Measurements from ENCODE around the gene SHISAL2A.
A peak's percentile ranks its signal among the peaks of the same experiment; 100 is the strongest.
"Not testable (repeated sequence)": the region's sequence is repeated elsewhere in the genome, so short reads cannot be mapped to it uniquely, and the experiment has no call there.

The SHISAL2A gene

DNA sequence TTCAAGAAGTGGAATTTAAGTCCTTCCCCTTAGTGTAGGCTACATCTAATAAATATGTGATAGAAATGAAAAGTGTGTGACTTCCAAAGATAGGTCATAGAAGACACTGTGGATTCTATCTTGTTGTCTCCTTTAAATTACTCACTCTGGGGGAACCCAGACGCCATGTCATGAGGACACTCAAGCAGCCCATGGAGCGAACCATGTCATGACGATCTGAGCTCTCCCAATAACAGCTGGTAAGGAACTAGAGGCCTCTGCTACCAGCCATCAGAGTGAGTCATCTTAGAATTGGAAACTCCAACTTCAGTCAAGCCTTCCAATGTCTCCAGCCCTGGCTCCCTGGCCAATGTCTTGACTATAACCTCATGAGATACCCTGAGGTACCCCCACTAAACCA, 58.9 kb downstream of the SHISAL2A start:
- no peak for DNase-seq

DNA sequence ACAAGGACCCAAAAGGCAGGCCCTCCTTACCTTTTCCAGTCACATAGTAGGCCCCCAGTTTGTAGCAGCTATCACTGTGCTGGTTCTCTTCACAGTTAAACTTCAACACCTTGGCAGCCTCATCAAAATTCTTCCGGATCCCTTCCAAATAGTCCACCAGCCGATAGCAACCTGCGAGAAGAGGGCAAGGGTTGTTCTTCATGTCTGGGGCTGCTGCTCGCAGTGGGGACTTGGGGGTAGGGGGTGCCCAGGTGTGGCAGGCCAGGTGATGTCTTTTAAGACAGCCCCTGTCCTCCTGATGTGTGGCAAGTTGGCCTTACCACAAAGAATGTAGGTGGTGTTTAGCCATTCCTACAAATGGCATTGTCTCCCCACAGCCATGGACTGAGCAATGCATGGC, 59.7 kb downstream of the SHISAL2A start:
- no peak for DNase-seq

DNA sequence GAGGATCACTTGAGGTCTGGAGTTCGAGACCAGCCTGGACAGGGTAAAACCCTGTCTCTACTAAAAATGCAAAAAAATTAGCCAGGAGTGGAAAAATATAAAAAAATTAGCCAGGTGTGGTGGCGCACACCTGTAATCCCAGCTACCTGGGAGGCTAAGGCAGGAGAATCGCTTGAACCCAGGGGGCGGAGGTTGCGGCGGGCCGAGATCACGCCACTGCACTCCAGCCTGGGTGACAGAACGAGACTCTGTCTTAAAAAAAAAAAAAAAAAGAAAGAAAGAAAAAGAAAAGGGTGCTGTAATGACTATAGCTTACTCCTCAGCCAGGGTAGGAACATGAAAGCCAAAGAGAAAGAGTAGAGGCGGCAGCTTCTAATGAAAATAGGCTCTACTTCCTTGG, 60.4 kb downstream of the SHISAL2A start:
- DNase-seq = not testable (repeated sequence)

DNA sequence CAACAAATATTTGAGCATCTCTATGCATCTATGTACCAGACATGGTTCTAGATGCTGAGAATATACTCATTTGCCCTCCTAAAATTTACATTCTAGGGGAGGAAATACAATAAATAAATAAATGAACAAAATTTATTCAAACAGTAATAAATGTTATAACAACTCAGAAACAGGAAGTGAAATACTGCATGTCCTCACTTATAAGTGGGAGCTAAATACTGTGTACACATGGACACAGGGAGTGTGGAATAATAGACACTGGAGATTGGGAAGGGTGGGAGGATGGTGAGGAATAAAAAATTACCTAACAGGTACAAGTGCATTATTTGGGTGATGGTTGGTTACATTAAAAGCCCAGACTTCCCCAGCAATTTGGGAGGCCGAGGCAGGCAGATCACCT, 60.9 kb downstream of the SHISAL2A start:
- no peak for DNase-seq

DNA sequence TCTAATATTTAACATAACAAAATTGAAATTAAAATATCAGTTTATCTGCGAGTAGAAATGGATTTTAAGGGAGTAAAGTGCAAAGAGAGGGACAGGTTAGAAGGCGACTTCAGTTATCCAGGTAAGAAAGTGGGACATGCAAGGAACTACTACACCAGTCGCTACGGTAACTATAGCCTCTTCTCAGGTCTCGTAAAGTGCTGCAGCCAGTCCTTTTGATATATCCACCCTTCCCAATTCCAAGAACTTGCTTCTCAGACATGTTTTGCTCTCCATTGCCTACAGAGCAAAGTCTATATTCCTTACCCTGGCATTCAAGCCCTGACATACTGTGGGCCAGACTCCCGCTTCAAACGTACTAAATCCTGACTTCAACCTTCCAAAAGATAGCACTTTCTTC, 62.7 kb downstream of the SHISAL2A start:
- DNase-seq = no peak

DNA sequence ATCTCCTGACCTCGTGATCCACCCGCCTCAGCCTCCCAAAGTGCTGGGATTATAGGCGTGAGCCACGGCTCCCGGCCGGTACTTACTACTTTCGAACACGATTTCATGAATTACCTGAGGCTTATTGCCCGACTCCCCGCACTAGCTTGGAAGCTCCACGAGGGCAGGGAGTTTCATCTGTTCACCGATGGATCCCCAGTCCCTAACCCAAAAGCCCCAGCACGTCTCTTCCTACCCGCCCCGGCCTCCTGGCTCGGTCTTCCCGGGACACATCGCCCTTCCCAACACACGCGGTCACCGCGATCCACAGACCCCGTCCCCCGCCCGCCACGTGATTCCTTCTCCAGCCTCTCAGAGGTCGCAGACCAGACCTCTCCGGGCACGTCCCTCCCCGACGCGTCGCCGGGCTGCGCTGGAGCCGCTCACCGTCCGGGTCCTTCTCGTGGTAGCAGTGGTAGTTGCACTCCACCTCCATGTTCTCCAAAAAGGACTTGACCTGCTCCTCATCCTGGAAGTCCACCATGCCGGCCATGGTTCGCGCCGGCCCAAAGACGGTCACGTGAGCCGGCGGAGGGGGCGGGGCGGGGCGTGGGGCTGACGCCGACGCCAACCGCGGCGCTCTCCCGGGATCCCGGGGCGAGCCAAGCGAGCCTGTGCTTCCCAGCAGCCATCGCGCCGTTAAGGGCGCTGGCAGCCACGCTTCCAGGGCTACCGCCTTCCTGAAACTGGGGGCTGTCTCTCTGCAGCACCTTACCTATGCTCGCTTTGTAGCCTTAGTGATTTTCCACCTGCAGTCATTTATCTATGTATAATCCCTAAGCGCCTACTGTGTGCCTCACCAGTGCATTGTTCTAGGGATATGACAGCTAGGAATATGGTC, 65.1 kb downstream of the SHISAL2A start, which contains the start of gene COA7:
COA7 (minus strand) TSS at position 553 of the 880 bp plus-strand sequence; CDS start at position 532, 21 bp downstream.
- peak; percentile 43 to 50 for DNase-seq

DNA sequence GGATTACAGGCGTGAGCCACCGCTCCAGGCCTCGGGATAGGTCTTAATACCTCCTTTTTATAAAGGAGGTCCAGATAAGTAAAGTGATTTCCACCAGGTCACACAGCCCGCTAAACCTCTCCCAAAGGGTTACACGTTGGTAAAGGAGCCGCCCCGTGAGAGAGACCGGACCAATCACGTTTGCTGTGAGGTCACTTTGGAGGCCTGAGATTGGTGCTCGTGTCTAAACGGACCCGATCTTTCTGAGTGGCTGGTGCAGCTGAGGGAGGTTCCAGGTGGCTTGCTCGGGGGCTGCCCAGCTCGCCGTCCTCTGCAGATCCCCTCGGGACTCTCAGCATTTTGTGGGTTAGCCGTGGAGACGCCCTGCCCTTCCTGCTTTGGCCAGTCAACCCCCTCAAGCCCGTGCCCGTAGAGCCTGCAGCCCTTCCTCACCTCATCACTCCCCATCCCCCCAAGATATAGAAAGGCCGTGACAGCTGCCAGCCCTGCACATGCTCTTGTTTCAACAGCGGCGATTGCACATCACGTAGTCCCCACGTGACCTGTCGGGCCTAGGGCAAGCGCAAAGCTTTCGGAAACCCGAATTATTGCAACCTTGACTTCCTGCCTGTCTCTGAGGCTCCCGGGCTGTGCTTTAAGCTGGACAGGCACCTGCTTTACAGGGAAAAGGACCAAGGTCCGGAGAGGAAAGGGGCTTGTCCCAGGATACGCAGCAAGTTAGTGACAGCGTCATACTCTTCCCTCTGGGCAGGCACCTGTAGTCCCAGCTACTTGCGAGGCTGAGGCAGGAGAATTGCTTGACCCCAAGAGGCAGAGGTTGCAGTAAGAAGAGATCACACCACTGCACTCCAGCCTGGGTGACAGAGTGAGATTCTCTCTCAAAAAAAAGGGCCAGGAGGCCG, 70.2 kb downstream of the SHISAL2A start:
- DNase-seq = peak; percentile 76 to 77

DNA sequence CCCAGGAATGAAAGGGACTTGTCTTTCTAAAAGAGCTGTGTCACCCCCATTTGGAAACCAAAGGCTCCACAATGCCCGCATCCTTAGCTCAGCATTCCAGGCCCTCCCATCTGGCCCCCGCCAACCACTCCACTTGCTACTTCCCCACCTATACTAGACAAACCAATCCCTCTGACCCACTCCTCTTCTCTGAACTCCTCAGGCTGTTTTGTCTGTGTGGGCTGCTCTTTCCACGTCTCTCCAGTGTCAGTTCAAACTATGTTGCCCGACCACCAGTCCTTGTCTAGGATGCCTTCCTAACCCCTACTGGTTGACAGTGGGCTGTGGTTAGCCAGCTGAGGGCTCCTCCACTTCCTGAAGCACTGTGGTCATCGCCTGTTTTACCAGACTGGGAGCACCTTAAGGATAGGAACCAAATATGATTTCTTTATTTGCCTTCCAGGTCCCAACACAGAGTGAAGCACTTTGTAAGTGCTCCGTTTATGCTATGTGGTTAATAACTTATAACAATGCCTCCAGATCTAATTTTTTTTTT, 73.2 kb downstream of the SHISAL2A start:
- DNase-seq = no peak
